Adrenal gland (tissue), 12 donors: ENCODE data around the gene ADCY4. TPM values are rescaled to one million over a fixed set of nuclear protein-coding genes. Genes with fewer than 3 reads are reported as not detected.

Experiments
- DNase-seq, 7 donors: peaks; one replicate each; pipeline ENCODE4 v3.0.0-alpha.2; 2019 to 2020
- H3K27ac ChIP-seq, 5 donors: fragments of 200-600 bp; sonication (generic) in 4 of 5; 1 replicate in 3 of 5; 2 replicates in 2 of 5; pipeline versions ENCODE4 v1.5.1 to v1.8.0; 2016 to 2020; ENCODE audit warnings: mild to moderate bottlenecking in 1 of 5
- H3K27me3 ChIP-seq: fragments of 200-600 bp; 2 replicates; pipeline ENCODE4 v1.8.0; 2021
- H3K36me3 ChIP-seq, 2 donors: fragments of 200-600 bp; replicated peaks in 1 of 2; 1 replicate in 1 of 2; 2 replicates in 1 of 2; pipeline versions ENCODE4 v1.5.1 to v1.8.0; 2018 to 2022
- H3K4me1 ChIP-seq, 2 donors: fragments of 200-600 bp; replicated peaks in 1 of 2; 1 replicate in 1 of 2; 2 replicates in 1 of 2; pipeline versions ENCODE4 v1.5.1 to v1.8.0; 2018 to 2021
- H3K4me3 ChIP-seq, 4 donors: fragments of 200-600 bp; sonication (generic) in 3 of 4; one replicate each; pipeline ENCODE4 v1.5.1; 2016 to 2018
- H3K9me3 ChIP-seq, 3 donors: fragments of 200-600 bp; sonication (generic) in 1 of 3; replicated peaks in 1 of 3; 1 replicate in 2 of 3; 2 replicates in 1 of 3; pipeline versions ENCODE4 v1.5.1 to v1.8.0; 2016 to 2021
- POLR2A ChIP-seq, 2 donors: fragments of 450-650 bp; IDR thresholded peaks; one replicate each; pipeline ENCODE4 v1.6.1; 2017; ENCODE audit warnings: antibody characterized with exemption in 2 of 2, mild to moderate bottlenecking in 2 of 2, moderate library complexity in 1 of 2
- WGBS, 4 donors: extraction: QIAGEN DNeasy Blood & Tissue Kit in 2 of 4; methylation state at CpG; one replicate each; pipeline versions ENCODE4 v1.1.5 to v1.1.7; 2013 to 2017; 5-methylcytosine and 5-hydroxymethylcytosine counted together
- intact Hi-C, 2 donors: fragments of 100-400 bp; cut with DNase I; formaldehyde crosslinking; loops; one replicate each; pipeline versions ENCODE4 v1.14.1 to v1.15.0; 2022 to 2023
- polyA plus RNA-seq, 3 donors: library from polyadenylated mRNA; stranded (reverse); fragments of 200-250 nt in 2 of 3; fragments of 350-450 nt in 1 of 3; fragmentation: Illumina TruSeq in 1 of 3; extraction: RNeasy Lipid Tissue Mini Kit (QIAGEN cat#74804) in 1 of 3; gene quantifications; one replicate each; pipeline ENCODE4 v1.2.3, GENCODE V29; 2013 to 2014
- total RNA-seq, 9 donors: library from RNA; depleted of rRNA in 4 of 9; stranded (reverse); fragments of >200 nt in 4 of 9; fragments of 120-200 nt in 1 of 9; fragmentation: NEBNext Ultra II Directional in 1 of 9; extraction: Animal tissue kit (Norgen Biotek cat#: 25700) in 1 of 9; gene quantifications; one replicate each; pipeline versions ENCODE4 v1.1.0 to v1.2.4, GENCODE V29; 2013 to 2023
- TF ChIP-seq, protein P1 (sequence below), 6 experiments: fragments of 450-650 bp in 4 of 6; fragments of 200-600 bp in 2 of 6; sonication (generic) in 1 of 6; IDR thresholded peaks; 1 replicate in 5 of 6; 2 replicates in 1 of 6; pipeline versions ENCODE4 v1.5.1 to v1.8.0; 2016 to 2021; ENCODE audit warnings: antibody characterized with exemption in 6 of 6, mild to moderate bottlenecking in 2 of 6, moderate library complexity in 1 of 6
- donor health status: healthy with polysubstance abuse.
- donor health status: Bipolar disorder and iron deficiency.
- donor health status: DM: yes; HTN: yes; CAD: no.
- donor health status: DM: no; HTN: no; CAD: no.
- donor health status: DM: no; HTN: no; CAD: no.
- donor health status: DM: yes; HTN: yes; CAD: no.

ADCY4 gene
- total and polyA plus RNA-seq, 12 donors: 3.9 to 70.1 (median 13.1) TPM

DNA sequence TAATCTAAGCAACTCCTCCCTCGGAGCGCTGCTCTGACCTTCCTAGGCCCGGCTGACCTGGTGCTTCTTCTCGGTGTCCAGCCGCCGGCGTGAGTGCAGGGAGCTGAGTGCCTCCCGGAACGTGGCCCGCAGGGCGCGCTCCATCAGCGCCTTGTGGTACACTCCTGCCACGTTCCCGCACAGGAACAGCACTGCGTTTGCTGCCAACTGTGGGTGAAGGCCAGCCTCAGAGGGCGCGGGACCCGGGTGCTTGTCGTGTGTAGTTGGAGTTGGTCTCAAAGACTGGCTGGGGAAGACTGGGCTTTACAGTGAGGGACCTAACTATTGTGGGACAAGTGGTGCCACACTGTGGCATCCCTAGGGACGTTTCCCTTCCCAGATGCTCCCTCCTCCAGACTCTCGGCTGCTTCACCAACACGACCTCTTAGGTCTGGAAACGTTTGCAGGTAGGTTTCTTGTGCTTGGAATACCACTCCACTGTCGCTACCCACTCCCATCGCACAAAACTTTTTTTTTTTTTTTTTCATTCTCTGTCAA lies 3.1 kb downstream of the ADCY4 start:
- H3K4me1 ChIP-seq: peaks cover 0 to 24% of the 10 kb centered on the region in 2 donors
- H3K27me3 ChIP-seq: peaks cover 11% of the 10 kb centered on the region
- no peaks in the 10 kb centered on the region for H3K36me3 ChIP-seq
- no peaks in the 10 kb centered on the region for H3K9me3 ChIP-seq
- H3K27ac ChIP-seq: no peak overlapping the region
- intact Hi-C loops: loop anchor here (2.0 to 5.0 kb wide), 2 partner anchors 101 kb away; no protein-coding TSS in a partner anchor
- no peak for TF ChIP-seq POLR2A (IDR thresholded peaks at IDR 0.05)
- TF ChIP-seq, protein P1, sequence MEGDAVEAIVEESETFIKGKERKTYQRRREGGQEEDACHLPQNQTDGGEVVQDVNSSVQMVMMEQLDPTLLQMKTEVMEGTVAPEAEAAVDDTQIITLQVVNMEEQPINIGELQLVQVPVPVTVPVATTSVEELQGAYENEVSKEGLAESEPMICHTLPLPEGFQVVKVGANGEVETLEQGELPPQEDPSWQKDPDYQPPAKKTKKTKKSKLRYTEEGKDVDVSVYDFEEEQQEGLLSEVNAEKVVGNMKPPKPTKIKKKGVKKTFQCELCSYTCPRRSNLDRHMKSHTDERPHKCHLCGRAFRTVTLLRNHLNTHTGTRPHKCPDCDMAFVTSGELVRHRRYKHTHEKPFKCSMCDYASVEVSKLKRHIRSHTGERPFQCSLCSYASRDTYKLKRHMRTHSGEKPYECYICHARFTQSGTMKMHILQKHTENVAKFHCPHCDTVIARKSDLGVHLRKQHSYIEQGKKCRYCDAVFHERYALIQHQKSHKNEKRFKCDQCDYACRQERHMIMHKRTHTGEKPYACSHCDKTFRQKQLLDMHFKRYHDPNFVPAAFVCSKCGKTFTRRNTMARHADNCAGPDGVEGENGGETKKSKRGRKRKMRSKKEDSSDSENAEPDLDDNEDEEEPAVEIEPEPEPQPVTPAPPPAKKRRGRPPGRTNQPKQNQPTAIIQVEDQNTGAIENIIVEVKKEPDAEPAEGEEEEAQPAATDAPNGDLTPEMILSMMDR (IDR thresholded peaks at IDR 0.05): no peak
- H3K4me3 ChIP-seq: peak overlapping the region in 1 of 4 donors; percentile 31
- WGBS, 4 donors: 42 to 50% (median 45%) methylated on average over 15 to 26 of the region's 26 CpGs
- peak in 1 of 7 donors; percentile 29 for DNase-seq

DNA sequence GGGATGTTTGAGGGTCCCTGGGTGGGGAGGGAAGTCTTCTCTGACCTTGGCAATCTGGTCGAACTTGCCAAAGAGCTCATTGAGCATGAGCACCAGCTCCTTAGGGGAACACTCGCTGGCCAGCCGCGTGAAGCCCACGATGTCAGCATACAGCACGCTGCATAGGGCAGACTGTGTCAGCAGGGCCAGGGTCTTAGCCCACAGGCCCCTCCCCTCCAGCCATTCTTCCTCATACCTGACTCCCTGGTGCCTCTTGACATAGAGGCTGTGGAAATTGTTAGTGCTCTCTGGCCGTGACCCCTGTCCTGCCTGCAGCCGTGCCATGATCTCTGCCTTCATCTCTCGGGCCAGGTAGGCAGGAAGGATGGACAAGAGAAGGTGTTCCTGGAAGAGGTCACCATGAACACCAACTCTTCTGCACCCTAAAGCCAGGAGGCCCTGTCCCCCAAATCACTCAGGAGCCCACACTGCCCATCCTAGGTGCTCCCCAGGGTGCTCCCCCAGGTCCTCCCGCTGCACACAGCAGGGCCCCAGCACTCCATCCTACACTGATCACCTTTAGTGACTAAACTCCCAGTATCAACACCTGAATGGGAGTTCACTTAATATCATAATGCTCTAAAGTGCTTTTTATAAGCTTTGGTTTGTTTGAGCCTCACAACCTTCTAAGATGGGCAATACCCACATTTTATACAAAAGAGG lies 3.7 kb downstream of the ADCY4 start:
- TF ChIP-seq POLR2A (IDR thresholded peaks at IDR 0.05): no peak
- TF ChIP-seq, protein P1 (IDR thresholded peaks at IDR 0.05): no peak
- intact Hi-C loops: loop anchor here (2.0 to 5.0 kb wide), 2 partner anchors 101 to 102 kb away; no protein-coding TSS in a partner anchor
- H3K9me3 ChIP-seq: no peaks in the 10 kb centered on the region

DNA sequence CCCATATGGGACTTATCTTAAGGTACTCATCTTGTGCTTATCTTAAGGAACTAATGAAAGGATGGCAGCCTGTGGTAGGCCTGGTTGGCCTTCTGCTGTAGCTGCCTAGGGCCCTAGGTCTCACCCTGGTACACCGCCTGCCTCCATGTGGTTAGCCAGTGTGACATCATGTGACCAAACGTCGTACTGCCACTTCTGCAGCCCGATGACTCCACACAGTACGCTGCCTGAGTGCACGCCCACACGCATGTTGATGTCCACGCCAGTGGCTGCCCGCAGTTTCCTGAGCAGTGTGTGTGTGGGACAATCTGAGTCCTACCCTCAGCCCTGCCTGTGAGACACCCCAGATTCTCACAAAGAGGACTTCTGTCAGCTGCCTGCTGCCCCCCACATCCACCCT lies 5.1 kb downstream of the ADCY4 start:
- TF ChIP-seq, protein P1 (IDR thresholded peaks at IDR 0.05): no peak
- TF ChIP-seq POLR2A (IDR thresholded peaks at IDR 0.05): no peak
- 74 to 78% (median 74%) methylated on average over 4 to 9 of the region's 9 CpGs; no CpG with 5 or more reads in 1 of the 4 donors for WGBS, 4 donors
- peak overlapping the region in 1 of 5 donors; percentile 13 for H3K27ac ChIP-seq
- H3K9me3 ChIP-seq: no peaks in the 10 kb centered on the region
- DNase-seq: peak in 5 of 7 donors; percentile 33 to 78 (median 55)
- peaks cover 0 to 22% of the 10 kb centered on the region in 2 donors for H3K4me1 ChIP-seq
- peaks cover 5% of the 10 kb centered on the region for H3K27me3 ChIP-seq
- no peaks in the 10 kb centered on the region for H3K36me3 ChIP-seq
- intact Hi-C loops: loop anchor here (2.0 to 5.0 kb wide), 2 partner anchors 103 kb away; no protein-coding TSS in a partner anchor
- no peak overlapping the region for H3K4me3 ChIP-seq

More for the DNA sequence above, 3.7 kb downstream of the ADCY4 start:
- peaks cover 11% of the 10 kb centered on the region for H3K27me3 ChIP-seq
- WGBS, 4 donors: 87 to 95% (median 92%) methylated on average over 10 of the region's 10 CpGs
- H3K36me3 ChIP-seq: no peaks in the 10 kb centered on the region
- no peak overlapping the region for H3K4me3 ChIP-seq
- H3K4me1 ChIP-seq: peaks cover 0 to 24% of the 10 kb centered on the region in 2 donors
- no peak overlapping the region for H3K27ac ChIP-seq
- no peak for DNase-seq

DNA sequence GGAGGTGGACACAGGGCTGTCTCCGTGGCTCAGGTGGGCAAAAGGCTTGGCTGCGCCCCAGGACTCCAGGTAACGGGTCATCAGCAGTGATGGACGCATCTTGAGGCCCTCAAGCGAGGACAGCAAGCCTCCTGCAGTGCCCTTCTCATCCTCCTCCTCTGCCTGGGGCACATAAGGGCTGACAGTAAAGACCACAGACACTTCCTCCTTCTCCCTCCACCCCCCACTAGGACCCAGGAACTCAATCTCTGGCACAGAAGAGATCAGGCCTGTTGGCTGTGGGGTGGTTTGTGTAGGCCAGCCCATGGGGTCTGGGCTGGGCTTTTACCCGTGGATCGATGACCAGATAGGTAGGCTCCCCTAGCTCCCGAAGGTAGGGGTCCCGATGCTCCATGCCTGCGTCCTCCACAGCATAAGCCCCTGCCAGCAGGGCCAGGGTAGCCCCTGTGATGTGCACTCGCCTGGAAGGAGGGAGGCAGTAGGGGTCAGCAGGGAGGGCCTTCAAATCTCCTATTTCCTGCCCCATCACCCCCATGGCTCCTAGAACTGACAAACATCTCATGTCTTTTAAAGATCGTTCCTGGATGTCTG lies 5.7 kb downstream of the ADCY4 start:
- H3K9me3 ChIP-seq: no peaks in the 10 kb centered on the region
- no peaks in the 10 kb centered on the region for H3K27me3 ChIP-seq
- intact Hi-C loops: no loop called here
- H3K4me3 ChIP-seq: no peak overlapping the region
- peak overlapping the region in 1 of 5 donors; percentile 13 for H3K27ac ChIP-seq
- no peaks in the 10 kb centered on the region for H3K36me3 ChIP-seq
- TF ChIP-seq, protein P1 (IDR thresholded peaks at IDR 0.05): no peak
- TF ChIP-seq POLR2A (IDR thresholded peaks at IDR 0.05): no peak
- no peak for DNase-seq
- 73 to 88% (median 86%) methylated on average over 8 to 12 of the region's 12 CpGs for WGBS, 4 donors
- H3K4me1 ChIP-seq: peaks cover 0 to 17% of the 10 kb centered on the region in 2 donors
